NCI-H1105 (cell line): ENCODE measurements around the gene SYNJ2BP.
"Not testable (repeated sequence)": the region's sequence is repeated elsewhere in the genome, so short reads cannot be mapped to it uniquely, and the experiment has no call there.

Source experiments
- DNase-seq: peaks from one replicate; lab custom pipeline; 2025; lab: John Stamatoyannopoulos, UW

SYNJ2BP gene

GRCh38 chr14:70416725-70417349 lies at the start of gene SYNJ2BP:
Gene SYNJ2BP, minus strand, starts transcription at chr14:70417090. Its CDS starts 127 bp downstream, at chr14:70416963.
- DNase-seq: peak; percentile 80

GRCh38 chr14:70454731-70455130 lies 37.8 kb upstream of the SYNJ2BP start:
- DNase-seq: no peak

GRCh38 chr14:70451874-70452273 lies 35.0 kb upstream of the SYNJ2BP start, which contains the start of gene ADAM21:
Gene ADAM21, plus strand, starts transcription at chr14:70452174. Its CDS starts 5,326 bp downstream, at chr14:70457500.
- DNase-seq: no peak

GRCh38 chr14:70448633-70449340 lies 31.9 kb upstream of the SYNJ2BP start:
- no peak for DNase-seq

- DNase-seq: no peak
Observed at GRCh38 chr14:70442750-70443149, 25.9 kb upstream of the SYNJ2BP start.

GRCh38 chr14:70441641-70442040 lies 24.8 kb upstream of the SYNJ2BP start:
- no peak for DNase-seq

GRCh38 chr14:70436867-70437266 lies 20.0 kb upstream of the SYNJ2BP start:
- no peak for DNase-seq

GRCh38 chr14:70426555-70426954 lies 9.7 kb upstream of the SYNJ2BP start:
- not testable (repeated sequence) for DNase-seq

GRCh38 chr14:70425354-70425753 lies 8.5 kb upstream of the SYNJ2BP start:
- peak; percentile 10 for DNase-seq

- no peak for DNase-seq
Observed at GRCh38 chr14:70422538-70422937, 5.6 kb upstream of the SYNJ2BP start.

GRCh38 chr14:70419270-70419931 lies 2.5 kb upstream of the SYNJ2BP start:
- DNase-seq: not testable (repeated sequence)

- DNase-seq: peak; percentile 15
Observed at GRCh38 chr14:70416338-70416724, 559 bp downstream of the SYNJ2BP start.

- no peak for DNase-seq
Observed at GRCh38 chr14:70415788-70416187, 1.1 kb downstream of the SYNJ2BP start.

GRCh38 chr14:70407621-70408020 lies 9.3 kb downstream of the SYNJ2BP start:
- no peak for DNase-seq

- DNase-seq: not testable (repeated sequence)
Observed at GRCh38 chr14:70406216-70406615, 10.7 kb downstream of the SYNJ2BP start.

GRCh38 chr14:70403335-70403734 lies 13.6 kb downstream of the SYNJ2BP start:
- DNase-seq: not testable (repeated sequence)

GRCh38 chr14:70401643-70402042 lies 15.2 kb downstream of the SYNJ2BP start:
- DNase-seq: no peak

GRCh38 chr14:70398706-70399431 lies 18.0 kb downstream of the SYNJ2BP start:
- DNase-seq: no peak

- no peak for DNase-seq
Observed at GRCh38 chr14:70398280-70398679, 18.6 kb downstream of the SYNJ2BP start.

- DNase-seq: no peak
Observed at GRCh38 chr14:70397746-70398145, 19.1 kb downstream of the SYNJ2BP start.

GRCh38 chr14:70394674-70395306 lies 22.1 kb downstream of the SYNJ2BP start:
- DNase-seq: no peak

GRCh38 chr14:70392676-70393075 lies 24.2 kb downstream of the SYNJ2BP start:
- no peak for DNase-seq
